ENCODE data around the gene SNX15. TPM values are rescaled to one million over a fixed set of nuclear protein-coding genes. Genes with fewer than 3 reads are reported as not detected.

Gene SNX15
- total and polyA plus RNA-seq, 2 donors (not counting 3 experiments of a cell fraction or from before 2014, with no cell fraction given), result 15.5 to 21.8 TPM

- no peaks in the 10 kb centered on the region for H3K9me3 ChIP-seq (replicated peaks; ENCODE audit: control insufficient read depth, insufficient read depth, low read length)
- no TSS peak for BruUV-seq (replicated peaks)
- POLR2A ChIA-PET, result no interaction called here
Measured at GRCh38 chr11:65032216-65032615, 5.0 kb downstream of the SNX15 start.

More at GRCh38 chr11:65032216-65032615, 5.0 kb downstream of the SNX15 start:
- no peak overlapping the region for H2AFZ ChIP-seq (ENCODE audit: low read depth, low read length)
- dilution Hi-C loops (cut with MboI; ENCODE audit: extremely low pct_ligation_motif_present, low sequenced_read_pairs) (no loop called here), intact Hi-C loops (cut with micrococcal nuclease) (no loop called here)
- H3K36me3 ChIP-seq (ENCODE audit: control insufficient read depth in 2 of 2, extremely low read depth in 1 of 2, insufficient read depth in 2 of 2, low read length in 2 of 2), result peaks cover 2 to 13% of the 10 kb centered on the region in 2 experiments
- no peaks in the 10 kb centered on the region for H3K9me1 ChIP-seq (replicated peaks; ENCODE audit: control insufficient read depth, extremely low read depth, insufficient read depth, low read length)
- TF ChIP-seq JUN (IDR thresholded peaks at IDR 0.05; ENCODE audit: borderline replicate concordance, insufficient read depth, insufficient read length, low read depth) (no peak), POLR2A (IDR thresholded peaks at IDR 0.05; ENCODE audit: low read depth, low read length) (no peak), MYC (IDR thresholded peaks at IDR 0.05; ENCODE audit: low read depth, low read length) (no peak), POLR2AphosphoS5 (IDR thresholded peaks at IDR 0.05; ENCODE audit: insufficient read depth, low read depth, low read length) (no peak), EZH2 (IDR thresholded peaks at IDR 0.05; ENCODE audit: borderline replicate concordance, low read depth, low read length, severe bottlenecking) (no peak), CTCF (IDR thresholded peaks at IDR 0.05; ENCODE audit: extremely low read depth in 1 of 2, insufficient read depth in 1 of 2, low read depth in 1 of 2, low read length in 2 of 2) (no peak), GATA2 (IDR thresholded peaks at IDR 0.05; ENCODE audit: insufficient read depth, insufficient read length, low read depth, low read length) (no peak), FOS (IDR thresholded peaks at IDR 0.05; ENCODE audit: borderline replicate concordance, insufficient read depth, low read length) (no peak)
- FAIRE-seq (no peak), DNase-seq (ENCODE audit: low read depth, low spot score) (no peak)
- H3K27ac ChIP-seq (ENCODE audit: insufficient read depth, low read depth, low read length), result no peak overlapping the region
- H3K4me3 ChIP-seq (replicated peaks in 1 of 3; ENCODE audit: insufficient read depth in 1 of 3, low read depth in 1 of 3, low read length in 3 of 3), result no peak overlapping the region
- H3K79me2 ChIP-seq (ENCODE audit: control insufficient read depth, insufficient read depth, low read length), result no peaks in the 10 kb centered on the region
- H3K4me1 ChIP-seq (ENCODE audit: control insufficient read depth, extremely low read depth, insufficient read depth, low read length), result peaks cover 8% of the 10 kb centered on the region
- no peaks in the 10 kb centered on the region for H4K20me1 ChIP-seq (replicated peaks; ENCODE audit: control insufficient read depth, extremely low read depth, insufficient read depth, low read length)
- no peak overlapping the region for H3K4me2 ChIP-seq (ENCODE audit: insufficient read depth, low read length)
- no peak overlapping the region for H3K9ac ChIP-seq (replicated peaks; ENCODE audit: extremely low read depth, insufficient read depth, low read length)
- CTCF ChIA-PET, result interaction anchor here (1.2 to 2.5 kb wide), 2 partner anchors 14 to 18 kb away, joined by 3 to 9 read pairs; partner anchors contain the start of gene ARL2
- no peaks in the 10 kb centered on the region for H3K27me3 ChIP-seq (ENCODE audit: control insufficient read depth in 2 of 2, insufficient read depth in 2 of 2, low read length in 2 of 2)
